Ishikawa (cell line): Measurements from ENCODE around the gene TMEM30B.

Experiments used
- CEBPB ChIP-seq: IDR thresholded peaks from 2 replicates; pipeline ENCODE4 v1.6.1; 2012
- CREB1 ChIP-seq: IDR thresholded peaks from 2 replicates; pipeline ENCODE4 v1.6.1; 2012; ENCODE audit warnings: low read depth
- EP300 ChIP-seq: IDR thresholded peaks from 2 replicates; pipeline ENCODE4 v1.6.1; 2012; ENCODE audit warnings: borderline replicate concordance
- FOXM1 ChIP-seq: IDR thresholded peaks from 2 replicates; pipeline ENCODE4 v1.6.1; 2012; ENCODE audit warnings: low read depth, borderline replicate concordance
- REST ChIP-seq: IDR thresholded peaks from 2 replicates; pipeline ENCODE4 v1.6.1; 2012; ENCODE audit warnings: low read depth, mild to moderate bottlenecking
- TEAD4 ChIP-seq: IDR thresholded peaks from 2 replicates; pipeline ENCODE4 v1.6.1; 2012
- USF1 ChIP-seq: IDR thresholded peaks from 2 replicates; pipeline ENCODE4 v1.6.1; 2012
- ZBTB7A ChIP-seq: IDR thresholded peaks from 2 replicates; pipeline ENCODE4 v1.6.1; 2012; ENCODE audit warnings: low read depth

GRCh38 chr14:61297581-61297980 is 16.4 kb upstream of the TMEM30B start:
- no peak for TF ChIP-seq TEAD4
- TF ChIP-seq EP300, result no peak
- TF ChIP-seq USF1, result no peak
- no peak for TF ChIP-seq REST
- TF ChIP-seq CEBPB, result no peak
- TF ChIP-seq FOXM1, result no peak
- TF ChIP-seq ZBTB7A, result no peak
- TF ChIP-seq CREB1, result no peak
